GM18498 (cell line): ENCODE data around the gene GNPAT.
A peak's percentile ranks its signal among the peaks of the same experiment; 100 is the strongest.

Source experiments
- ATAC-seq: cut with Tn5 transposase; IDR thresholded peaks from one replicate; pipeline ENCODE4 v1.9.1; 2021; ENCODE audit warnings: mild to moderate bottlenecking, moderate library complexity; ENCODE audit not compliant: unreplicated experiment

GNPAT gene

GRCh38 chr1:231240883-231241735 is at the start of gene GNPAT:
Gene GNPAT (plus strand): TSS chr1:231241212. CDS start chr1:231241379, 167 bp downstream.
- peak; percentile 97 for ATAC-seq

GRCh38 chr1:231192620-231193163 is 48.3 kb upstream of the GNPAT start:
- no peak for ATAC-seq

GRCh38 chr1:231193710-231194340 is 47.2 kb upstream of the GNPAT start:
- no peak for ATAC-seq

GRCh38 chr1:231194476-231194842 is 46.6 kb upstream of the GNPAT start:
- ATAC-seq, result no peak

- ATAC-seq, result no peak
These were observed 46.0 kb upstream of the GNPAT start for GRCh38 chr1:231194843-231195516.

- no peak for ATAC-seq
These were observed 44.7 kb upstream of the GNPAT start for GRCh38 chr1:231196307-231196706.

GRCh38 chr1:231196728-231197127 is 44.3 kb upstream of the GNPAT start:
- ATAC-seq, result no peak

GRCh38 chr1:231199868-231200267 is 41.1 kb upstream of the GNPAT start:
- ATAC-seq, result no peak

GRCh38 chr1:231200388-231201031 is 40.5 kb upstream of the GNPAT start:
- no peak for ATAC-seq

- ATAC-seq, result no peak
These were observed 39.5 kb upstream of the GNPAT start for GRCh38 chr1:231201375-231201978.

- no peak for ATAC-seq
These were observed 38.9 kb upstream of the GNPAT start for GRCh38 chr1:231201979-231202633.

GRCh38 chr1:231203259-231204057 is 37.6 kb upstream of the GNPAT start:
- no peak for ATAC-seq

GRCh38 chr1:231206856-231207255 is 34.2 kb upstream of the GNPAT start:
- ATAC-seq, result no peak

GRCh38 chr1:231207437-231207836 is 33.6 kb upstream of the GNPAT start:
- ATAC-seq, result no peak

GRCh38 chr1:231208980-231209379 is 32.0 kb upstream of the GNPAT start:
- ATAC-seq, result no peak

- no peak for ATAC-seq
These were observed 31.5 kb upstream of the GNPAT start for GRCh38 chr1:231209531-231209930.

- no peak for ATAC-seq
These were observed 30.9 kb upstream of the GNPAT start for GRCh38 chr1:231210126-231210525.

- peak; percentile 89 for ATAC-seq
These were observed 29.8 kb upstream of the GNPAT start for GRCh38 chr1:231211005-231211857.
